HG03460 (cell line): ENCODE results near the gene SPAG8.

Experiments
- ATAC-seq: cut with Tn5 transposase; IDR thresholded peaks from one replicate; pipeline ENCODE4 v1.9.1; 2021; ENCODE audit not compliant: unreplicated experiment

SPAG8 gene

GRCh38 chr9:35839926-35840325 lies 27.9 kb upstream of the SPAG8 start:
- ATAC-seq: no peak

GRCh38 chr9:35836595-35836994 lies 24.5 kb upstream of the SPAG8 start:
- ATAC-seq: no peak

- no peak for ATAC-seq
Observed at GRCh38 chr9:35835766-35836165, 23.7 kb upstream of the SPAG8 start.

- no peak for ATAC-seq
Observed at GRCh38 chr9:35835216-35835632, 23.2 kb upstream of the SPAG8 start.

- ATAC-seq: no peak
Observed at GRCh38 chr9:35834260-35835215, 22.5 kb upstream of the SPAG8 start.

GRCh38 chr9:35832814-35833213 lies 20.8 kb upstream of the SPAG8 start:
- no peak for ATAC-seq

- ATAC-seq: no peak
Observed at GRCh38 chr9:35831040-35831439, 19.0 kb upstream of the SPAG8 start.

GRCh38 chr9:35829764-35830096 lies 17.7 kb upstream of the SPAG8 start:
- ATAC-seq: no peak

- peak; percentile 72 for ATAC-seq
Observed at GRCh38 chr9:35829084-35829763, 17.2 kb upstream of the SPAG8 start, which contains the start of gene TMEM8B. TMEM8B (plus strand) TSS chr9:35829228; CDS start chr9:35829448, 220 bp downstream.

GRCh38 chr9:35828716-35829083 lies 16.6 kb upstream of the SPAG8 start, which contains the start of gene FAM221B:
FAM221B (minus strand) TSS chr9:35828732; CDS start chr9:35826161, 2,571 bp downstream.
- ATAC-seq: no peak

GRCh38 chr9:35827486-35827885 lies 15.4 kb upstream of the SPAG8 start:
- no peak for ATAC-seq

- peak; percentile 48 for ATAC-seq
Observed at GRCh38 chr9:35826071-35826701, 14.1 kb upstream of the SPAG8 start.

GRCh38 chr9:35822926-35823325 lies 10.9 kb upstream of the SPAG8 start:
- ATAC-seq: no peak

GRCh38 chr9:35820076-35820475 lies 8.0 kb upstream of the SPAG8 start:
- ATAC-seq: no peak

- no peak for ATAC-seq
Observed at GRCh38 chr9:35818341-35818740, 6.3 kb upstream of the SPAG8 start.

- no peak for ATAC-seq
Observed at GRCh38 chr9:35816708-35817107, 4.6 kb upstream of the SPAG8 start.

GRCh38 chr9:35814841-35815543 lies 2.9 kb upstream of the SPAG8 start, which contains the start of gene HINT2:
HINT2 (minus strand) TSS chr9:35815042; CDS start chr9:35814979, 63 bp downstream.
- ATAC-seq: peak; percentile 73

GRCh38 chr9:35814106-35814840 lies 2.2 kb upstream of the SPAG8 start:
- ATAC-seq: peak; percentile 22

- no peak for ATAC-seq
Observed at GRCh38 chr9:35813434-35814105, 1.5 kb upstream of the SPAG8 start.
